ENCODE data around the gene CAPN12. TPM values are rescaled to one million over a fixed set of nuclear protein-coding genes. Genes with fewer than 3 reads are reported as not detected.

The CAPN12 gene
- total RNA-seq, 2 donors from 2014 or later = 0.74 to 0.90 TPM

DNA sequence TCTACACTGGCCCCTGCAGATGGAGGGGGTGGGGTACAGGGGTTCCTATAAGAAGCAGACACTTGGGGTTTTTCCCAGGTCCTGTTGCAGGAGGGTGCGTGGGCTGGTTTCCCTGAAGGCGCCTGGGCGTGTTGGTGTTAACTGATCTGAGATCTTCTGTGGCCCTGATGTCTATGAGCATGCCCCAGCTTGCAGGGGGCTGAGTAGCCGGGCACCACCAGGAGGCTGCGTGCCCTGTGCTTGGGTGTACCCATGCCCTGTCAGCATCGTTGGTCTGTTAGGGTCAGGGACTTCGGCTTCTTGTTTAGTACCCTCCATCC lies 45.3 kb downstream of the CAPN12 start:
- Histone ChIP-seq H3K9me3 (no peaks in the 10 kb centered on the region), H3K27me3 (no peaks in the 10 kb centered on the region), H3K4me3 (no peak overlapping the region), H3K36me3 (peaks cover 63% of the 10 kb centered on the region), H3K4me1 (peaks cover 3 to 88% of the 10 kb centered on the region in 2 donors), H3K27ac (peak overlapping the region; percentile 90 to 93)
- TF ChIP-seq, protein P1, sequence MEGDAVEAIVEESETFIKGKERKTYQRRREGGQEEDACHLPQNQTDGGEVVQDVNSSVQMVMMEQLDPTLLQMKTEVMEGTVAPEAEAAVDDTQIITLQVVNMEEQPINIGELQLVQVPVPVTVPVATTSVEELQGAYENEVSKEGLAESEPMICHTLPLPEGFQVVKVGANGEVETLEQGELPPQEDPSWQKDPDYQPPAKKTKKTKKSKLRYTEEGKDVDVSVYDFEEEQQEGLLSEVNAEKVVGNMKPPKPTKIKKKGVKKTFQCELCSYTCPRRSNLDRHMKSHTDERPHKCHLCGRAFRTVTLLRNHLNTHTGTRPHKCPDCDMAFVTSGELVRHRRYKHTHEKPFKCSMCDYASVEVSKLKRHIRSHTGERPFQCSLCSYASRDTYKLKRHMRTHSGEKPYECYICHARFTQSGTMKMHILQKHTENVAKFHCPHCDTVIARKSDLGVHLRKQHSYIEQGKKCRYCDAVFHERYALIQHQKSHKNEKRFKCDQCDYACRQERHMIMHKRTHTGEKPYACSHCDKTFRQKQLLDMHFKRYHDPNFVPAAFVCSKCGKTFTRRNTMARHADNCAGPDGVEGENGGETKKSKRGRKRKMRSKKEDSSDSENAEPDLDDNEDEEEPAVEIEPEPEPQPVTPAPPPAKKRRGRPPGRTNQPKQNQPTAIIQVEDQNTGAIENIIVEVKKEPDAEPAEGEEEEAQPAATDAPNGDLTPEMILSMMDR (IDR thresholded peaks at IDR 0.05) = no peak
- no peak for DNase-seq (ENCODE audit: low spot score)

DNA sequence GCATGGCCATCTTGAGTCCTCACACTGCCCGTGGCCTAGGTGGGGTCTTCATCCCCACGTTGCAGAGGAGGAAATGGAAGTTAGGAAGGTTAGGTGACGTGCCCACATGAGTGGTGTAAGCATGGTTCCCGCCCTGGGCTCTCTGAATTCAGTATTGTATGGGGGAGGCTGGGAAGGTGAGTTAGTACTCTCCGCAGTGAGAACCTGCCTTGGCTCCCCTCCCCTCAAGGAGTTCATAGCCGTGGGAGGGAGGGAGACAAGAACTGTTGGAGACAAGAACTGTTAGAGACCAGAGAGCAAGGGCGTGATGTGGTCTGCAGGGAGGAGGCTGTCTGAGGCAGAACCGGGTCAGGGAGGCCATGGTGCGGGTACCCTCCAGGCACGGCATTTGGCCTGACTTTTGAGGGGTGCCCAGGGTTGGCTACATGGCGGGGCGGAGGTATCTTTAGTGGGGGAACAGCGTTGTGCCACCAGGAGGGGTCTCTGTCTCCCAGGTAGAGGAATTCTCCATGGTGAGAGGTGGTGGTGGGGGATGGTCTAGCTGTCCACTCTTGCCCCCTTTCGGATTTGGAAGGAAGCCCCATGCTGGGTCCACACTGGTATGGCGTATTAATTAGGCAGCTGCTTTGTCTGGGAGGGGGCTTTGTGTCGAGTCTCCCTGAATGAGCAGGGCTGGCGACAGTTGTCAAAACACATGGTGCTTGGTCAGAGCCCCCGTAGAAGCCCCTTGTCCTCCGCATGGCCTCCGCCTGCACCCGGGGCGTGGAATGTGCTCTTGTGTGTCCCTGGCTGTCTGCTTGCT lies 45.8 kb downstream of the CAPN12 start:
- Histone ChIP-seq H3K4me3 (no peak overlapping the region), H3K36me3 (peaks cover 57% of the 10 kb centered on the region), H3K27me3 (no peaks in the 10 kb centered on the region), H3K4me1 (peaks cover 3 to 94% of the 10 kb centered on the region in 2 donors), H3K9me3 (no peaks in the 10 kb centered on the region), H3K27ac (peak overlapping the region; percentile 90 to 93)
- TF ChIP-seq, protein P1 (IDR thresholded peaks at IDR 0.05) = no peak
- no peak for DNase-seq (ENCODE audit: low spot score)

DNA sequence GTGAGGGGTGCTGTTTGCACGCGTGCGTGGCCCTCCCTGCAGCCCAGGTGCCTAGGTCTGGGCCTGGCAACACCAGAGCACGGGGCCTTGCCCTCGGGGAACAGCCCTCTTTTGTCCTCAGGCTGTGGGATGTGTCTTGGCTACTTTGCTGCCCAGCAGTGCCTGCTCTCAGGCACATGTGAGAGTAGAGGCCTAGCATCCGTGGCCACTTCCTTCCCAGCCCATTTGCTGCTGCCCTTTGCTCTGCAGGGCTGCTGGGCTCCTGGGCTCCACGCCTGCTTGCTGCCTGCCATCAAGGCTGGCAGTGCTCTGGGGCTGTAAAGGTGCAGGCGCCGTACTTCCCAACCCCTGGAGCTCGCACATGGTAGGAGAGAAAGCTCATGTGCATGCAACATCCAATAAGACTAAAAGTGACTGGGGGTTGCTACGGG lies 46.6 kb downstream of the CAPN12 start:
- H3K27ac ChIP-seq = peak overlapping the region; percentile 90 to 93
- H3K9me3 ChIP-seq = no peaks in the 10 kb centered on the region
- H3K27me3 ChIP-seq = no peaks in the 10 kb centered on the region
- peaks cover 50% of the 10 kb centered on the region for H3K36me3 ChIP-seq
- DNase-seq (ENCODE audit: low spot score) = no peak
- TF ChIP-seq, protein P1 (IDR thresholded peaks at IDR 0.05) = no peak
- H3K4me1 ChIP-seq = peaks cover 3 to 100% of the 10 kb centered on the region in 2 donors
- H3K4me3 ChIP-seq = no peak overlapping the region

DNA sequence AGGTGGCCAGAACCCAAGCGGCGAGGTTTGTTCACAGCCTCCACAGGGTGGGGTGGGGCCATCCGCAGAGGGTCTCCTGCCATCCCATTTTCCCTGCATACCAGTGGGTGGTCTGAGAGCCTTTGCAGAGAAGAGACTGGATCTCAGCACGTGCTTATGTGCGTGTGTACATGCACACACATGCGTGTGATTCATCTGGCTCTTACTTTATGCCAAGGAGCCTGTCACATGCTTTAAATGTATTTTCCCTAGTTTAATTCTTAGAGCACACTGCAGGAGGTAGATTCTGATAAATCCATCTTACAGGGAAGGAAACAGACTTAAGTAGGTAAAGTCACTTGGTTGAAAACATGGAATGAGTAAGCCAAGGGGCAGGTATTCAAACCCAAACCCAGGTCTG lies 47.1 kb downstream of the CAPN12 start:
- Histone ChIP-seq H3K36me3 (peaks cover 45% of the 10 kb centered on the region), H3K4me3 (no peak overlapping the region), H3K27ac (peak overlapping the region; percentile 90 to 93), H3K27me3 (no peaks in the 10 kb centered on the region), H3K4me1 (peaks cover 3 to 100% of the 10 kb centered on the region in 2 donors), H3K9me3 (no peaks in the 10 kb centered on the region)
- TF ChIP-seq, protein P1 (IDR thresholded peaks at IDR 0.05) = no peak
- no peak for DNase-seq (ENCODE audit: low spot score)

DNA sequence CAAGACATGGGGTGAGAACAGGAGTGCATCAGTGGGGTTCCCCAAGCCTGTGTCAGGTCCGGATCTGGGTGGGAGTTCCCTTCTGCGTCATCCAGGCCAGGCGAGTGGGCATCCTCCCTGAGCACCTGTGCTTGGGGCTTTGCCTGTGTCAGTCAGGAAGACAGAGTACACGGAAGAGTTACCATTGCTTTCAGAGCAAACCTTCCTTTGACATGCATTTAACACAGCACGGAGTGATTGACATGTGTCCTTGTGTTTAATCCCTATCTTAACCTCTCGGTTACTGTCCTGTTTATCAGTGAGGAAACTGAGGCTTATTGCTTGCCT lies 47.6 kb downstream of the CAPN12 start:
- peaks cover 3 to 100% of the 10 kb centered on the region in 2 donors for H3K4me1 ChIP-seq
- no peak overlapping the region for H3K4me3 ChIP-seq
- H3K9me3 ChIP-seq = no peaks in the 10 kb centered on the region
- no peaks in the 10 kb centered on the region for H3K27me3 ChIP-seq
- DNase-seq (ENCODE audit: low spot score) = no peak
- TF ChIP-seq, protein P1 (IDR thresholded peaks at IDR 0.05) = no peak
- peak overlapping the region; percentile 90 to 93 for H3K27ac ChIP-seq
- peaks cover 40% of the 10 kb centered on the region for H3K36me3 ChIP-seq

Data from right atrium auricular region (tissue), 2 donors.